ENCODE data around the gene ACTN1. TPM values are rescaled to one million over a fixed set of nuclear protein-coding genes. Genes with fewer than 3 reads are reported as not detected.

ACTN1 gene
- total RNA-seq, 1 experiment from 2014 or later, result 148 TPM

DNA sequence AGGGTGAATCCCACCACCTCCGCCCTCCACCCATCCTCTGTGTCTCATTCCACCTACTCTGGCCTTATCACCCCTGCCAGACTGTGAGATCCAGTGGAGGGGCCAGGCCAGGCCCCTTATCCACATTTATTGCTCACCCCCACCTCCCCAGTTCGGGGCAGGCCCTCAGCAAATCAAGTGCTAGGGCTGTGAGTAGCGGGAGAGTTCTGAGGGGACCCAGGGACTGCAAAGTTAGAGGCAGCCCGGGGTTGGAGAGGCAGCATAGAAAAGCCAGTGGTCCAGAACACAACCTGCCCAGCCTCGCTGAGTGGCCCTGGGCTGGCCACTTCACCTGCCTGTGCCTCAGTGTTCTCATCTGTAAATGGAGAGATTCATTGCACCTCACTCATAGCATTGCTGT is 27.2 kb upstream of the ACTN1 start:
- no TSS peak for BruUV-seq (replicated peaks)
- TF ChIP-seq CTCF (conservative IDR thresholded peaks at IDR 0.05; ENCODE audit: low read depth, low read length), result no peak
- TF ChIP-seq EZH2 (IDR thresholded peaks at IDR 0.05; ENCODE audit: borderline replicate concordance, low read depth, low read length, poor library complexity, severe bottlenecking), result no peak
- Histone ChIP-seq H3K4me3 (ENCODE audit: low read depth, low read length, poor library complexity, severe bottlenecking) (no peak overlapping the region), H3K36me3 (ENCODE audit: insufficient read depth, low read length, poor library complexity, severe bottlenecking) (no peaks in the 10 kb centered on the region), H3K27ac (ENCODE audit: low read depth, low read length, poor library complexity, severe bottlenecking) (no peak overlapping the region), H3K27me3 (replicated peaks; ENCODE audit: insufficient read depth, low read depth, low read length, poor library complexity) (no peaks in the 10 kb centered on the region), H3K4me1 (ENCODE audit: insufficient read depth, low read length, poor library complexity, severe bottlenecking) (no peaks in the 10 kb centered on the region), H3K9me3 (ENCODE audit: low read depth, low read length, poor library complexity, severe bottlenecking) (no peaks in the 10 kb centered on the region)
- ChIA-PET CTCF (interaction anchor here (1.1 kb wide), 1 partner anchor 96 kb away, joined by 4 read pairs; no protein-coding TSS in a partner anchor), POLR2A (ENCODE audit: low non-redundant PET) (no interaction called here)
- DNase-seq (ENCODE audit: low spot score), result no peak
- intact Hi-C loops (cut with micrococcal nuclease; ENCODE audit: unreplicated experiment), result no loop called here

DNA sequence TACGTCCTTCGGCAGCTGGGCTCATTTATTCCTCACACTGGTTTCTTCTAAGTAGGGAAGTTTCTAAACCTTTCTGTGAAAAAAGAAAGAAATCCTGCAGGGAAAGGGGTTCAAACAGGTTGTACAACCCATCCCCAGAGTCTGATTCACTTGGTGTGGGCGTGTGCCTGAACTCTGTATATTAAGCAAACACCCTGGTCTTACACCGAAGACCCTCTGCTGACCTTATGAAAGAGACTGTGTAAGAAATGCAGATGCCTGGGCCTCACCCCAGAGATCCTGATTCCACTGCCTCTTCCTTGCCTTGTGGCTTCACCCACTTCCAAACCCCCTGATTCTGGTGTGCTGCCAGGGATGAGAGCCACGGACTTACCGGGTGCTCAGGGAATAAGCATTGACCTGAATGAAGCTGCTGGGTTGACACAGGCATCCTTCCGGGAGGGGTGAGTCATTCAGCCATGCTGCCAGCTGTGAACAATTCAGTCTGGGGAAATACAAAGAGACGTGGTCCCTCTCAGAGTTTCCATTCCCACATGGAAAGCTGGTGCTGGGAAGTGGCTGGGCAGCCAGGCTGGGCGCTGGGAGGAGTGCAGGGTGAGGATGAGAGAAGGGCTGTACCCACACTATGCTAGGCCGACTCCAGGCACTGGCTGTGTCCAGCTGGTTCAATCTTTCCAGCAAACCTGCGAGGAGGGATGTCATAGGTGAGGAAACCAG is 26.5 kb upstream of the ACTN1 start:
- no peaks in the 10 kb centered on the region for H3K4me1 ChIP-seq (ENCODE audit: insufficient read depth, low read length, poor library complexity, severe bottlenecking)
- intact Hi-C loops (cut with micrococcal nuclease; ENCODE audit: unreplicated experiment), result no loop called here
- no peak overlapping the region for H3K4me3 ChIP-seq (ENCODE audit: low read depth, low read length, poor library complexity, severe bottlenecking)
- no peaks in the 10 kb centered on the region for H3K36me3 ChIP-seq (ENCODE audit: insufficient read depth, low read length, poor library complexity, severe bottlenecking)
- ChIA-PET POLR2A (ENCODE audit: low non-redundant PET) (no interaction called here), CTCF (interaction anchor here (0.5 to 1.1 kb wide), 3 partner anchors 26 to 95 kb away, joined by 3 to 4 read pairs (median 3); no protein-coding TSS in a partner anchor)
- peak; percentile 62 for DNase-seq (ENCODE audit: low spot score)
- no peak overlapping the region for H3K27ac ChIP-seq (ENCODE audit: low read depth, low read length, poor library complexity, severe bottlenecking)
- TF ChIP-seq CTCF (conservative IDR thresholded peaks at IDR 0.05; ENCODE audit: low read depth, low read length) (no peak), EZH2 (IDR thresholded peaks at IDR 0.05; ENCODE audit: borderline replicate concordance, low read depth, low read length, poor library complexity, severe bottlenecking) (no peak)
- no peaks in the 10 kb centered on the region for H3K9me3 ChIP-seq (ENCODE audit: low read depth, low read length, poor library complexity, severe bottlenecking)
- no peaks in the 10 kb centered on the region for H3K27me3 ChIP-seq (replicated peaks; ENCODE audit: insufficient read depth, low read depth, low read length, poor library complexity)
- BruUV-seq (replicated peaks), result no TSS peak

DNA sequence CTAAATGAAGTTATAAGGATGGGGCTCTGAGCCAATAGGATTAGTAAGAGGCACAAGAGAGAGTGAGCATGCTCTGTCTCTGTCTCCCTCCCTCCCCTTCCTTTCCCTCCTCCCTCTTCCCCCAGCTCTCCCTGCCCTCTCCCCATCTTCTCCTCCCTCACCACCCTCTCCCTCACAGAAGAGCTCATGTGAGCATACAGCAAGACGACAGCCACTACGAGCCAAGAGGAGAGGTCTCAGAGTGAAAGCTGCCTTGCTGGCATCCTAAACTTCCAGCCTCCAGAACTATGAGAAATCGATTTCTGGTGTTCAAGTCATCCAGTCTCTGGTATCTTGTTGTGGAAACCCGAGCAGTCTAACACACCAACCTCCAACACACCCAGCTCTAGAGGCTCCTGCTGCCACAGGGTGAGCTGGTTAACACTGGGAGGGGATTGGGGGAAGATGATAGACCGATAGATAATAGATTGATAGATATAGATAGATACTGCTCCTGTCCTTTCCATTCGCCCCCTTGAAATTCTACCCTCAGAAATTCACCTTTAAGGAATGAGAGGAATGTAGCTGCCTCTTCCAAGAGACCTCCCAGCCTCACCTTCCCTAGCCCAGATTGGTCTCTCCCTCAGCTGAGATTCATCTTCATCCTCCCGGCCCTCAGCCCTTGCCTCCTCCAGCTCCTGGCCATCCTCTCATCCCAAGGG is 25.8 kb upstream of the ACTN1 start:
- TF ChIP-seq CTCF (conservative IDR thresholded peaks at IDR 0.05; ENCODE audit: low read depth, low read length) (no peak), EZH2 (IDR thresholded peaks at IDR 0.05; ENCODE audit: borderline replicate concordance, low read depth, low read length, poor library complexity, severe bottlenecking) (no peak)
- ChIA-PET CTCF (interaction anchor here (0.7 to 1.1 kb wide), 2 partner anchors 94 to 95 kb away, joined by 3 to 4 read pairs; no protein-coding TSS in a partner anchor), POLR2A (ENCODE audit: low non-redundant PET) (no interaction called here)
- no TSS peak for BruUV-seq (replicated peaks)
- Histone ChIP-seq H3K9me3 (ENCODE audit: low read depth, low read length, poor library complexity, severe bottlenecking) (no peaks in the 10 kb centered on the region), H3K27me3 (replicated peaks; ENCODE audit: insufficient read depth, low read depth, low read length, poor library complexity) (no peaks in the 10 kb centered on the region), H3K4me3 (ENCODE audit: low read depth, low read length, poor library complexity, severe bottlenecking) (no peak overlapping the region), H3K36me3 (ENCODE audit: insufficient read depth, low read length, poor library complexity, severe bottlenecking) (no peaks in the 10 kb centered on the region), H3K27ac (ENCODE audit: low read depth, low read length, poor library complexity, severe bottlenecking) (no peak overlapping the region), H3K4me1 (ENCODE audit: insufficient read depth, low read length, poor library complexity, severe bottlenecking) (no peaks in the 10 kb centered on the region)
- no peak for DNase-seq (ENCODE audit: low spot score)
- intact Hi-C loops (cut with micrococcal nuclease; ENCODE audit: unreplicated experiment), result no loop called here
